Sigmoid colon (tissue), 7 donors: ENCODE measurements around the gene TRUB2. TPM values are rescaled to one million over a fixed set of nuclear protein-coding genes. Genes with fewer than 3 reads are reported as not detected.

Experiments
- DNase-seq: peaks from one replicate; pipeline ENCODE4 v3.0.0-alpha.2; 2019
- H3K27ac ChIP-seq, 4 donors: fragments of 200-600 bp; sonication (generic); one replicate each; pipeline ENCODE4 v1.5.1; 2016 to 2019; ENCODE audit warnings: mild to moderate bottlenecking in 1 of 4
- H3K27me3 ChIP-seq, 3 donors: fragments of 200-600 bp; sonication (generic); one replicate each; pipeline ENCODE4 v1.5.1; 2019; ENCODE audit warnings: mild to moderate bottlenecking in 1 of 3
- H3K36me3 ChIP-seq, 4 donors: fragments of 200-600 bp; sonication (generic); one replicate each; pipeline ENCODE4 v1.5.1; 2016 to 2019
- H3K4me1 ChIP-seq, 4 donors: fragments of 200-600 bp; sonication (generic); one replicate each; pipeline ENCODE4 v1.5.1; 2017 to 2019
- H3K4me3 ChIP-seq, 4 donors: fragments of 200-600 bp; sonication (generic); one replicate each; pipeline ENCODE4 v1.5.1; 2017 to 2019; ENCODE audit warnings: mild to moderate bottlenecking in 2 of 4, moderate library complexity in 1 of 4
- H3K9me3 ChIP-seq, 4 donors: fragments of 200-600 bp in 3 of 4; sonication (generic) in 3 of 4; one replicate each; pipeline versions ENCODE4 v1.5.1 to v1.6.1; 2013 to 2019
- CTCF ChIP-seq, 4 experiments: fragments of 450-650 bp in 3 of 4; fragments of 200-600 bp in 1 of 4; IDR thresholded peaks; one replicate each; pipeline ENCODE4 v1.5.1; 2016 to 2019; ENCODE audit warnings: antibody characterized with exemption in 4 of 4, mild to moderate bottlenecking in 3 of 4, moderate library complexity in 2 of 4
- EP300 ChIP-seq, 4 donors: sonication (generic); formaldehyde crosslinking; IDR thresholded peaks; one replicate each; pipeline ENCODE4 v1.6.1; 2017; ENCODE audit warnings: antibody characterized with exemption in 4 of 4
- POLR2A ChIP-seq, 2 donors: fragments of 450-650 bp; IDR thresholded peaks; one replicate each; pipeline ENCODE4 v1.6.1; 2016; ENCODE audit warnings: antibody characterized with exemption in 2 of 2, mild to moderate bottlenecking in 2 of 2, moderate library complexity in 2 of 2
- POLR2AphosphoS5 ChIP-seq, 4 donors: sonication (generic); formaldehyde crosslinking; IDR thresholded peaks; one replicate each; pipeline ENCODE4 v1.6.1; 2017; ENCODE audit warnings: antibody characterized with exemption in 4 of 4
- WGBS, 2 donors: extraction: QIAGEN DNeasy Blood & Tissue Kit; methylation state at CpG; one replicate each; pipeline ENCODE4 v1.1.7; 2013; 5-methylcytosine and 5-hydroxymethylcytosine counted together
- intact Hi-C: fragments of 100-400 bp; cut with DNase I; formaldehyde crosslinking; loops from one replicate; pipeline ENCODE4 v1.15.1; 2023
- polyA plus RNA-seq, 3 donors: library from polyadenylated mRNA; stranded (reverse); fragments of 200-250 nt; gene quantifications; one replicate each; pipeline ENCODE4 v1.2.3, GENCODE V29; 2013
- total RNA-seq, 4 donors: library from RNA; depleted of rRNA; stranded (reverse); fragments of >200 nt; gene quantifications; one replicate each; pipeline ENCODE4 v1.1.0, GENCODE V29; 2016
- donor health status: healthy with polysubstance abuse.
- donor health status: Bipolar disorder and iron deficiency.
- donor health status: healthy.

TRUB2 gene
- total and polyA plus RNA-seq, 7 donors: 7.6 to 20.8 (median 14.1) TPM

- no peaks in the 10 kb centered on the region for H3K27me3 ChIP-seq
- DNase-seq: no peak
- intact Hi-C loops: no loop called here
- no peaks in the 10 kb centered on the region for H3K9me3 ChIP-seq
- H3K4me3 ChIP-seq: no peak overlapping the region
- H3K36me3 ChIP-seq: peaks cover 0 to 13% (median 4%) of the 10 kb centered on the region in 4 donors
- 82 to 86% methylated on average over 9 of the region's 9 CpGs for WGBS, 2 donors
- TF ChIP-seq CTCF (IDR thresholded peaks at IDR 0.05) (no peak), EP300 (IDR thresholded peaks at IDR 0.05) (no peak), POLR2AphosphoS5 (IDR thresholded peaks at IDR 0.05) (no peak), POLR2A (IDR thresholded peaks at IDR 0.05) (no peak)
- no peaks in the 10 kb centered on the region for H3K4me1 ChIP-seq
- H3K27ac ChIP-seq: no peak overlapping the region
Measured at GRCh38 chr9:128304136-128304970, 17.9 kb downstream of the TRUB2 start.

DNA sequence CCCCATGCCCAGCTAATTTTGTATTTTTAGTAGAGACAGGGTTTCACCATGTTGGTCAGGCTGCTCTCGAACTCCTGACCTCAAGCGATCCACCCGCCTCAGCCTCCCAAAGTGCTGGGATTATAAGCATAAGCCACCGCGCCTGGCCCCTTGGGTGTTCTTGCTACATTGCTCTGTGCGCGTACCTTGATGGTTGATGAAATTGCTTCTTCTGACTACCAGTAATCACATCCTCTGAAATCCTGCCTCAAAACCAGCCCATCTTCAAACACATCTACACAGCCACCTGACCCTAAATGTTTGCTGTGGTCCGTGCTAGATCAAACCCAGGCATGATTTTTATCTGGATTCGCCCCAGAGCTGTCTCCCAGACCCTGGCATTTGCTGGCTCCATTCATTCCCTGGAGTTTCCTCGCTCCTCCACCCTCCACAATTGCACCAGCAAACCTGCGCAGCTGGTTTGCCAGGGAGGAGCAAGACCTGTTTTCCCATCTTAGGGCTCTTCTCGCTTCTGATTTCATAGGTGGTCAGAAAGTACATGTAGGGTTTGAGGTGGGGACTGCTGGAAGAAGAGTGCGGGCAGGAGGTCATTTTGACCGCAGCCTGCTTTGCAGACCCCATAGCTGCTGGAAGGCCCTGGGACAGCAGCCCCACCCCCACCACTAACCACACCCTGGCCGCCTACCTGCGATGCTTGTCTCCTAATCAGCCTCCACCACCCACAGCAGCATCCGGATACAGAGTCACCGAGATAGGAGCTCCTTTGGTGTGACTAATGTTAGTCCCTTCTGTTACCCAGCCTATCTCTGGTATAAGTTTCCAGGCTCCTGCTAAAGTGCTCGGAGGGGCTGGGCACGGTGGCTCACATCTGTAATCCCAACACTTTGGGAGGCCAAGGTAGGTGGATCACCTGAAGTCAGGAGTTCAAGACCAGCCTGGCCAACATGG is 23.4 kb downstream of the TRUB2 start:
- no peak for DNase-seq

GRCh38 chr9:128297221-128297773 is 24.9 kb downstream of the TRUB2 start:
- H3K4me1 ChIP-seq: no peaks in the 10 kb centered on the region
- DNase-seq: no peak
- H3K4me3 ChIP-seq: no peak overlapping the region
- 66 to 83% methylated on average over 2 of the region's 2 CpGs for WGBS, 2 donors
- no peaks in the 10 kb centered on the region for H3K9me3 ChIP-seq
- H3K27ac ChIP-seq: no peak overlapping the region
- no peaks in the 10 kb centered on the region for H3K36me3 ChIP-seq
- intact Hi-C loops: no loop called here
- no peaks in the 10 kb centered on the region for H3K27me3 ChIP-seq
- no peak for TF ChIP-seq POLR2AphosphoS5 (IDR thresholded peaks at IDR 0.05)
- no peak for TF ChIP-seq CTCF (IDR thresholded peaks at IDR 0.05)
- no peak for TF ChIP-seq POLR2A (IDR thresholded peaks at IDR 0.05)
- no peak for TF ChIP-seq EP300 (IDR thresholded peaks at IDR 0.05)

More for the DNA sequence above, 23.4 kb downstream of the TRUB2 start:
- H3K27ac ChIP-seq: no peak overlapping the region
- no peaks in the 10 kb centered on the region for H3K27me3 ChIP-seq
- intact Hi-C loops: no loop called here
- no peaks in the 10 kb centered on the region for H3K4me1 ChIP-seq
- no peaks in the 10 kb centered on the region for H3K36me3 ChIP-seq
- no peak for TF ChIP-seq POLR2AphosphoS5 (IDR thresholded peaks at IDR 0.05)
- no peak for TF ChIP-seq EP300 (IDR thresholded peaks at IDR 0.05)
- no peak for TF ChIP-seq POLR2A (IDR thresholded peaks at IDR 0.05)
- no peak for TF ChIP-seq CTCF (IDR thresholded peaks at IDR 0.05)
- 44 to 79% methylated on average over 20 of the region's 20 CpGs for WGBS, 2 donors
- no peak overlapping the region for H3K4me3 ChIP-seq
- H3K9me3 ChIP-seq: no peaks in the 10 kb centered on the region

- WGBS, 2 donors: 71 to 85% methylated on average over 16 of the region's 16 CpGs
Measured at GRCh38 chr9:128296340-128297220, 25.7 kb downstream of the TRUB2 start.

More at GRCh38 chr9:128296340-128297220, 25.7 kb downstream of the TRUB2 start:
- no peak for DNase-seq
- H3K4me3 ChIP-seq: no peak overlapping the region
- intact Hi-C loops: no loop called here
- H3K36me3 ChIP-seq: no peaks in the 10 kb centered on the region
- H3K9me3 ChIP-seq: no peaks in the 10 kb centered on the region
- no peak for TF ChIP-seq POLR2AphosphoS5 (IDR thresholded peaks at IDR 0.05)
- TF ChIP-seq CTCF (IDR thresholded peaks at IDR 0.05): no peak
- no peak for TF ChIP-seq EP300 (IDR thresholded peaks at IDR 0.05)
- TF ChIP-seq POLR2A (IDR thresholded peaks at IDR 0.05): no peak
- H3K4me1 ChIP-seq: no peaks in the 10 kb centered on the region
- H3K27ac ChIP-seq: no peak overlapping the region
- no peaks in the 10 kb centered on the region for H3K27me3 ChIP-seq
